SK-N-SH (cell line): ENCODE measurements around the gene EIF2D. TPM values are rescaled to one million over a fixed set of nuclear protein-coding genes. Genes with fewer than 3 reads are reported as not detected.

Experiments
- CTCF ChIA-PET: fragments of 300-600, 350-600 bp; formaldehyde crosslinking; extraction: SDS; loops from one replicate; lab custom pipeline; 2021; lab: Yijun Ruan, JAX
- POLR2A ChIA-PET: fragments of 350-600 bp; sonication (Branson Sonifier 250); formaldehyde crosslinking; extraction: SDS; loops from one replicate; lab custom pipeline; 2020; ENCODE audit warnings: antibody characterized with exemption, inconsistent platforms; lab: Yijun Ruan, JAX
- DNase-seq: peaks from one replicate; pipeline ENCODE4 v3.0.0; 2012
- H2AFZ ChIP-seq: fragments of 200-600 bp; sonication (generic); 2 replicates; pipeline ENCODE4 v1.8.1; 2016; ENCODE audit warnings: antibody characterized with exemption, mild to moderate bottlenecking, low read depth
- H3F3A ChIP-seq: fragments of 200-600 bp; sonication (generic); replicated peaks from 2 replicates; pipeline ENCODE3; 2016; ENCODE audit warnings: antibody characterized with exemption, mild to moderate bottlenecking; ENCODE audit not compliant: insufficient read depth
- H3K27ac ChIP-seq, 2 experiments: fragments of 200-500 bp in 1 of 2; fragments of 200-600 bp in 1 of 2; sonication (Bioruptor generic) in 1 of 2; sonication (generic), shearing (Covaris generic) in 1 of 2; 2 replicates each; pipeline versions ENCODE4 v1.5.1 to v1.6.1; 2014 to 2016; ENCODE audit warnings: low read depth in 2 of 2, inconsistent platforms in 1 of 2, low read length in 1 of 2, mild to moderate bottlenecking in 1 of 2, mixed read lengths in 1 of 2
- H3K27me3 ChIP-seq: fragments of 200-600 bp; sonication (generic), shearing (Covaris generic); 2 replicates; pipeline ENCODE4 v1.6.1; 2016; ENCODE audit warnings: mixed run types; ENCODE audit not compliant: insufficient read depth
- H3K36me3 ChIP-seq, 2 experiments: fragments of 200-500 bp in 1 of 2; fragments of 200-600 bp in 1 of 2; sonication (Bioruptor generic) in 1 of 2; sonication (generic) in 1 of 2; replicated peaks in 1 of 2; 2 replicates each; pipeline versions ENCODE3 to v1.5.1; 2014 to 2016; ENCODE audit warnings: low read length in 1 of 2, mild to moderate bottlenecking in 1 of 2; ENCODE audit not compliant: insufficient read depth in 2 of 2, control insufficient read depth in 1 of 2
- H3K4me1 ChIP-seq, 2 experiments: fragments of 200-500 bp in 1 of 2; fragments of 200-600 bp in 1 of 2; sonication (Bioruptor generic) in 1 of 2; sonication (generic), shearing (Covaris generic) in 1 of 2; 2 replicates each; pipeline versions ENCODE4 v1.5.1 to v1.6.1; 2014 to 2016; ENCODE audit warnings: low read depth in 1 of 2, low read length in 1 of 2, mixed run types in 1 of 2; ENCODE audit not compliant: insufficient read depth in 2 of 2, control insufficient read depth in 1 of 2
- H3K4me2 ChIP-seq: fragments of 200-600 bp; sonication (generic), shearing (Covaris generic); 2 replicates; pipeline ENCODE4 v1.6.1; 2017; ENCODE audit warnings: mixed run types
- H3K4me3 ChIP-seq, 2 experiments: fragments of 200-500 bp in 1 of 2; fragments of 200-600 bp in 1 of 2; sonication (Bioruptor generic) in 1 of 2; sonication (generic), shearing (Covaris generic) in 1 of 2; 2 replicates each; pipeline versions ENCODE4 v1.5.1 to v1.8.1; 2014 to 2016; ENCODE audit warnings: low read depth in 2 of 2, inconsistent platforms in 1 of 2, low read length in 1 of 2, mild to moderate bottlenecking in 1 of 2, mixed read lengths in 1 of 2, moderate library complexity in 1 of 2
- H3K79me2 ChIP-seq: fragments of 200-600 bp; sonication (generic); 2 replicates; pipeline ENCODE4 v1.8.1; 2017; ENCODE audit warnings: mild to moderate bottlenecking; ENCODE audit not compliant: insufficient read depth
- H3K9ac ChIP-seq: fragments of 200-600 bp; sonication (generic); 2 replicates; pipeline ENCODE4 v1.6.1; 2017; ENCODE audit warnings: mixed run types
- H3K9me2 ChIP-seq: fragments of 200-600 bp; sonication (generic); 2 replicates; pipeline ENCODE4 v1.6.1; 2017; ENCODE audit warnings: mixed run types
- H3K9me3 ChIP-seq: fragments of 200-600 bp; sonication (generic); 2 replicates; pipeline ENCODE4 v1.6.1; 2017; ENCODE audit warnings: mixed run types, mild to moderate bottlenecking, moderate library complexity
- H4K20me1 ChIP-seq: fragments of 200-600 bp; sonication (generic); 2 replicates; pipeline ENCODE4 v1.6.1; 2017; ENCODE audit warnings: mild to moderate bottlenecking, mixed run types; ENCODE audit not compliant: insufficient read depth
- ELF1 ChIP-seq: IDR thresholded peaks from 2 replicates; pipeline ENCODE4 v1.4.0; 2012
- FOXJ3 ChIP-seq: sonication (generic); formaldehyde crosslinking; IDR thresholded peaks from 2 replicates; pipeline ENCODE4 v1.5.1; 2020; ENCODE audit warnings: mild to moderate bottlenecking, missing genetic modification reagents
- GATA2 ChIP-seq: sonication (generic); formaldehyde crosslinking; IDR thresholded peaks from 2 replicates; pipeline ENCODE4 v1.5.0; 2020; ENCODE audit warnings: mild to moderate bottlenecking, missing genetic modification reagents
- MAX ChIP-seq: IDR thresholded peaks from 2 replicates; pipeline ENCODE4 v1.4.0; 2012; ENCODE audit warnings: low read depth
- POLR2AphosphoS5 ChIP-seq: IDR thresholded peaks from 2 replicates; pipeline ENCODE4 v1.6.1; 2012; ENCODE audit warnings: low read depth, low read length
- RCOR1 ChIP-seq: fragments of 150-350 bp; IDR thresholded peaks from 2 replicates; pipeline ENCODE4 v1.6.1; 2017; ENCODE audit warnings: antibody characterized with exemption, low read length
- RXRA ChIP-seq: IDR thresholded peaks from 2 replicates; pipeline ENCODE4 v1.4.0; 2012; ENCODE audit warnings: low read depth, mild to moderate bottlenecking, borderline replicate concordance
- SIN3A ChIP-seq: IDR thresholded peaks from 2 replicates; pipeline ENCODE4 v1.6.1; 2012; ENCODE audit warnings: low read depth, mild to moderate bottlenecking, low read length, moderate library complexity, borderline replicate concordance
- TCF12 ChIP-seq: IDR thresholded peaks from 2 replicates; pipeline ENCODE4 v1.4.0; 2012
- YY1 ChIP-seq: IDR thresholded peaks from 2 replicates; pipeline ENCODE4 v1.4.0; 2012; ENCODE audit warnings: low read depth, mild to moderate bottlenecking
- WGBS: methylation state at CpG from one replicate; pipeline ENCODE4 v1.1.6; 2017; ENCODE audit warnings: low lambda C conversion rate; 5-methylcytosine and 5-hydroxymethylcytosine counted together
- polyA plus RNA-seq, 3 experiments: library from polyadenylated mRNA; depleted of rRNA; stranded (reverse); fragments of >200 nt; gene quantifications; 2 replicates each; pipeline ENCODE4 v1.2.3, GENCODE V29; 2012
- TF ChIP-seq, protein P1 (sequence below): fragments of 150-350 bp; IDR thresholded peaks from 2 replicates; pipeline ENCODE4 v1.6.1; 2016; ENCODE audit warnings: mild to moderate bottlenecking, low read depth, low read length
- TF ChIP-seq, protein P2 (sequence below): IDR thresholded peaks from 2 replicates; pipeline ENCODE4 v1.4.0; 2012; ENCODE audit warnings: low read depth, borderline replicate concordance

Gene EIF2D
- polyA plus RNA-seq, 1 of the 3 experiments (the other 2 are of a cell fraction) = 59.5 TPM

GRCh38 chr1:206595581-206596318 lies 16.5 kb downstream of the EIF2D start:
- TF ChIP-seq SIN3A (no peak), RXRA (no peak), POLR2AphosphoS5 (no peak), FOXJ3 (CRISPR knock-in tag) (no peak)
- TF ChIP-seq, protein P1, sequence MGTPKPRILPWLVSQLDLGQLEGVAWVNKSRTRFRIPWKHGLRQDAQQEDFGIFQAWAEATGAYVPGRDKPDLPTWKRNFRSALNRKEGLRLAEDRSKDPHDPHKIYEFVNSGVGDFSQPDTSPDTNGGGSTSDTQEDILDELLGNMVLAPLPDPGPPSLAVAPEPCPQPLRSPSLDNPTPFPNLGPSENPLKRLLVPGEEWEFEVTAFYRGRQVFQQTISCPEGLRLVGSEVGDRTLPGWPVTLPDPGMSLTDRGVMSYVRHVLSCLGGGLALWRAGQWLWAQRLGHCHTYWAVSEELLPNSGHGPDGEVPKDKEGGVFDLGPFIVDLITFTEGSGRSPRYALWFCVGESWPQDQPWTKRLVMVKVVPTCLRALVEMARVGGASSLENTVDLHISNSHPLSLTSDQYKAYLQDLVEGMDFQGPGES = no peak
- TF ChIP-seq, protein P2, sequence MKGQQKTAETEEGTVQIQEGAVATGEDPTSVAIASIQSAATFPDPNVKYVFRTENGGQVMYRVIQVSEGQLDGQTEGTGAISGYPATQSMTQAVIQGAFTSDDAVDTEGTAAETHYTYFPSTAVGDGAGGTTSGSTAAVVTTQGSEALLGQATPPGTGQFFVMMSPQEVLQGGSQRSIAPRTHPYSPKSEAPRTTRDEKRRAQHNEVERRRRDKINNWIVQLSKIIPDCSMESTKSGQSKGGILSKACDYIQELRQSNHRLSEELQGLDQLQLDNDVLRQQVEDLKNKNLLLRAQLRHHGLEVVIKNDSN = no peak
- TF ChIP-seq, all 33 proteins: peak for 0
- no peak for DNase-seq
- Histone ChIP-seq H3K4me2 (no peak overlapping the region), H3K27me3 (no peaks in the 10 kb centered on the region), H3K9me2 (no peaks in the 10 kb centered on the region), H3K27ac (no peak overlapping the region), H3K9me3 (no peaks in the 10 kb centered on the region), H4K20me1 (no peaks in the 10 kb centered on the region), H3K4me3 (no peak overlapping the region), H3K36me3 (peaks cover 20 to 86% of the 10 kb centered on the region in 2 experiments), H3F3A (peaks cover 5% of the 10 kb centered on the region), H3K4me1 (peaks cover 1 to 2% of the 10 kb centered on the region in 2 experiments; a peak in 1 of 4 replicates), H3K9ac (no peak overlapping the region), H2AFZ (no peak overlapping the region), H3K79me2 (no peaks in the 10 kb centered on the region)
- 93% methylated on average over 7 of the region's 7 CpGs for WGBS
- ChIA-PET POLR2A (no interaction called here), CTCF (interaction anchor here (1.4 to 2.2 kb wide), 4 partner anchors 12 to 105 kb away, joined by 4 to 9 read pairs (median 6); partner anchors contain the start of gene EIF2D)

- no peaks in the 10 kb centered on the region for H3K27me3 ChIP-seq
- POLR2A ChIA-PET = no interaction called here
- H4K20me1 ChIP-seq = no peaks in the 10 kb centered on the region
- TF ChIP-seq SIN3A (no peak), RCOR1 (no peak), YY1 (no peak), TCF12 (no peak), MAX (no peak), GATA2 (CRISPR knock-in tag) (no peak), ELF1 (no peak)
- TF ChIP-seq, protein P1 = no peak
- no peak overlapping the region for H2AFZ ChIP-seq
- no peaks in the 10 kb centered on the region for H3K79me2 ChIP-seq
- H3K9me2 ChIP-seq = no peaks in the 10 kb centered on the region
- no peak overlapping the region for H3K9ac ChIP-seq
- H3K27ac ChIP-seq = no peak overlapping the region
- DNase-seq = no peak
- H3K4me1 ChIP-seq = peaks cover 5 to 22% of the 10 kb centered on the region in 2 experiments
- peaks cover 20% of the 10 kb centered on the region for H3F3A ChIP-seq
- WGBS = 95% methylated on average over 6 of the region's 7 CpGs
- no peak overlapping the region for H3K4me2 ChIP-seq
- no peaks in the 10 kb centered on the region for H3K9me3 ChIP-seq
- no peak overlapping the region for H3K4me3 ChIP-seq
- H3K36me3 ChIP-seq = peaks cover 20 to 70% of the 10 kb centered on the region in 2 experiments
- CTCF ChIA-PET = interaction anchor here (1.1 to 3.6 kb wide), 6 partner anchors 10 to 114 kb away, joined by 3 to 24 read pairs (median 7); partner anchors contain the start of gene EIF2D
Observed at GRCh38 chr1:206593351-206593925, 18.8 kb downstream of the EIF2D start.
